NCI-H510A treated with DMSO at 0.1 percent for 48 hours (cell line): ENCODE results near the gene CSK.

Experiments used
- DNase-seq: peaks from one replicate; lab custom pipeline; 2025; lab: John Stamatoyannopoulos, UW

The CSK gene

DNA sequence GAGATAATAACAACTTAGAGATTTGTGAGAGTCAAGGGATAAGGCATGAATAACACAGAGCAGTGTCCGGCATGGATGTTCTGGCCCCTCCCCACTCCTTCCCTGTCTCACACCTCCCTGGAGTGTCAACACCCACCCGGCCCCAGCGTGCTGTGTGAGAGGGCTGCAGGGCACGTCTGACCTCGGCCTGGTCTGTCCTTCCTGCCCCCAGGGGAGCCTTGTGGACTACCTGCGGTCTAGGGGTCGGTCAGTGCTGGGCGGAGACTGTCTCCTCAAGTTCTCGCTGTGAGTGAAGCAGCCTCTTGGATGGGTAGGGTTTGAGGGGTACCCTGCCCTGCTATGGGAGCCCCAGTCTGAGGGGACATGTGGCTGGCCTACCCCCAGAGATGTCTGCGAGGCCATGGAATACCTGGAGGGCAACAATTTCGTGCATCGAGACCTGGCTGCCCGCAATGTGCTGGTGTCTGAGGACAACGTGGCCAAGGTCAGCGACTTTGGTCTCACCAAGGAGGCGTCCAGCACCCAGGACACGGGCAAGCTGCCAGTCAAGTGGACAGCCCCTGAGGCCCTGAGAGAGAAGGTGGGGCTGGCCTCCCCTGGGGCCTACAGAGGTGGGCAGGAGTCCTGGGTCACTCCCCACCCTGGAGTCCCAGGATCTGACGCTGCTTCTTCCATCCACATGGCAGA is 19.6 kb downstream of the CSK start:
- no peak for DNase-seq

DNA sequence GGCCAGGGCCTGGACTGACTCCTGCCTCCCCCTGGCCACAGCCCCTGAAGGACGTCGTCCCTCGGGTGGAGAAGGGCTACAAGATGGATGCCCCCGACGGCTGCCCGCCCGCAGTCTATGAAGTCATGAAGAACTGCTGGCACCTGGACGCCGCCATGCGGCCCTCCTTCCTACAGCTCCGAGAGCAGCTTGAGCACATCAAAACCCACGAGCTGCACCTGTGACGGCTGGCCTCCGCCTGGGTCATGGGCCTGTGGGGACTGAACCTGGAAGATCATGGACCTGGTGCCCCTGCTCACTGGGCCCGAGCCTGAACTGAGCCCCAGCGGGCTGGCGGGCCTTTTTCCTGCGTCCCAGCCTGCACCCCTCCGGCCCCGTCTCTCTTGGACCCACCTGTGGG is 20.4 kb downstream of the CSK start:
- DNase-seq = no peak

DNA sequence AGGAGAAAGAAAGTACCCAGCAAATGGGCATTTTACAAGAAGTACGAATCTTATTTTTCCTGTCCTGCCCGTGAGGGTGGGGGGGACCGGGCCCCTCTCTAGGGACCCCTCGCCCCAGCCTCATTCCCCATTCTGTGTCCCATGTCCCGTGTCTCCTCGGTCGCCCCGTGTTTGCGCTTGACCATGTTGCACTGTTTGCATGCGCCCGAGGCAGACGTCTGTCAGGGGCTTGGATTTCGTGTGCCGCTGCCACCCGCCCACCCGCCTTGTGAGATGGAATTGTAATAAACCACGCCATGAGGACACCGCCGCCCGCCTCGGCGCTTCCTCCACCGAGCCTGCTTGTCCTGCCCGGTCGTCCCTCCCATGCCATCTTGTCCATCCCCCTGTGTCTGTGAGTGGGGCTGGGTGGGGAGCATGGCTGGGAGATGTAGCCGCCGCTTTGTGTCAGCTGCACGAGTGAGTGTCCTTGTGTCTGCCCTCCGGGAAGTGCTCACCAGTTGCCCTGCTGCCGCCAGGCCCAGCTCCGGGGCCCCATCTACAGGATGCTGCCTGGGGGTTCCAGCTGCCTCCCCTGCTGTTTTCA is 21.1 kb downstream of the CSK start:
- DNase-seq = no peak

DNA sequence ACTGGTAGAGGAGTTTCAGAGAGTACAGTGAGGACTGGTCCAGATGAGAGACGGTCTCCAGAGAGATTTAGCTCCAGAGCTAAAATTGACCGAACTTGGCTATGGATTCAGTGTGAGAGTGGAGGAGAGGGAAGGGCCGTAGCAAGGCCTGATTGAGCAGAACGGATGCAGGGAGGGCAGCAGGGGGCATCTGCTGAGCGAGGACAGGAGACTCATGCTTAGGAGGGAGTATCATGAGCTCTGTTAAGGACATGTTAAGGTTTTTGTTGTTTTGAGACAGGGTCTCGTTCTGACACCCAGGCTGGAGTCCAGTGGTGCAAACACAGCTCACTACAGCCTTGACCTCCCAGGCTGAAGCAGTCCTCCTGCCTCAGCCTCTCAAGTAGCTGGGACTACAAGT is 23.1 kb downstream of the CSK start:
- no peak for DNase-seq

DNA sequence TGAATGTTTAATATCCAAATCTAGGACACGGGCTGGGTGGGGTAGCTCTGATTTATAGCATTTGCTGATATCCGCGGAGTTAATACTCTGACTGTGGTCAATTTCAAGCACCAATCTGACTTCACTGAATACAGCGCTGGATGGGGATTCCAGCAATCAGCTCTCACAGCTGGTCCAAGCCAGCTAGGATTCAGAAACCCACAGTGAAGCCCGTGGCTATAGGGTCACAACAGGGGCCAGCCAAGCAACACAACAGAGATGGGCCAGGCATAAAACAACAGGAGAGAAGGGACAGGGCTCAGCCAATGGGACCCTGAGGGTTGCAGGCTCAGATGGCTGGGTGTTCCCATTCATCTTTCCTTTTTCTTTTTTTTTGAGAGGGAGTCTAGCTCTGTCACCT is 25.4 kb downstream of the CSK start:
- DNase-seq = no peak

DNA sequence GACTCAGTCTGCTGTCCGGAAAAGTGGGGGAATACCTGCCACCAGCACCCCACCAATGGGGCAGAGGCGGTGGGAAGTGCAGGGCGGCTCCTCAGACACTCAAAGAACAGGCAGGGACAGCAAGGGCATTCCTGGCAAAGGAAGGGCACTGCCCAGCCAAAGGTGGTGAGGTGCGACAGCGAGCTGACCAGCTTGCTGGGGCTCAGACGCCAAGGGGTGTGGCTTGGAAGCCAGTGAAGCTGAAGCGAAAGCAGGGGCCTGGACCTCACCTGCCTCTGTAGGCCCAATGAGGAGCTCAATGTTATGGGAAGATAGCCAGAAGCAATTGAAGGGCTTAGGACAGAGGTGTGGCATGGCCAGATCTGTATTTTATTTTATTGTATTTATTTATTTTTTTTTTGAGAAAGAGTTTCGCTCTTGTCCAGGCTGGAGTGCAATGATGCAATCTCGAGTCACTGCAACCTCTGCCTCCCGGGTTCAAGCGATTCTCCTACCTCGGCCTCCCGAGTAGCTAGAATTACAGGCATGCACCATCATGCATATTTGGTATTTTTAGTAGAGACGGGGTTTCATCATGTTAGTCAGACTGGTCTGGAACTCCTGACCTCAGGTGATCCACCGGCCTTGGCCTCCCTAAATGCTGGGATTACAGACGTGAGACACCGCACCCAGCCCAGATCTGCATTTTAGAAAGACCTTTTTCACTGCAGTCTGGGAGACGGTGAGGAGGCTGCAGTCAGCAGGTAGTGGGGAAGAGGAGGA is 26.4 kb downstream of the CSK start:
- no peak for DNase-seq

DNA sequence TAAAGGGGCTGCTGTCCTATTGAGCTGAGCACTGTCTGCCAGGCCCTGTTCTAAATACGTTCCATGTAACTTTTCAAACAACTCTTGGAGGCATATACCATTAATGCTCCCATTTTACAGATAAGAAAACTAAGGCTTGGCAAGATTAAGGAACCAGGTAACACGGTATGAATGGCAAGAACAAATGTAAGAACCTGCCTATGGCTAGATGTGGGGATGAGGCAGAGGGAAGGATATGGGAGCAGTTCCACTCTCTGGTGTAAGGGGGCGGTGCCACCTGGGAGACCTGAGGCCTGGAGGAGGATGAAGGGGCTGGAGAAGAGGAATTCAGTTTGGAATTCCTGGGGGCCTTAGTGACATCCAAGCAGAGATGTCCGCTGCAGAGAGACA is 27.0 kb downstream of the CSK start:
- DNase-seq = no peak

DNA sequence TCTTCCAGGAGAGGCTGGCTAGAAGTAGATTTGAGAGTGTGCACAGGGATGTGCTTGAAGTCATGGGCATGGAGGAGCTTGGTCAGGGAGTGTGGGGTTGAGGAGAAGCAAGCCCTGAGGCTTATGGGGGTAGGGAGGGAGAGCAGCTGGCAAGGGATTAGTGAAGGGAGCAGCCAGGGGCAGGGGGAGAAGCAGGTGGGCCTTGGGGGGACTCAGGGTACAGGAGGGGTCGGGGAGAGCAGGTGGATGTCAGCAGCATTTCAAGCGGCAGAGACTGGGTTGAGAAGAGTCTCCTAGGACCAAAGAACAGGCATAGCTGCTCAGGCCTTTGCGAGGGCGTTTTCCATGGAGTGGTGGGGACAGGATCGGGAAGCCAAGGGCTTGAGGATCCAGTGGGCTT is 27.4 kb downstream of the CSK start:
- DNase-seq = no peak

DNA sequence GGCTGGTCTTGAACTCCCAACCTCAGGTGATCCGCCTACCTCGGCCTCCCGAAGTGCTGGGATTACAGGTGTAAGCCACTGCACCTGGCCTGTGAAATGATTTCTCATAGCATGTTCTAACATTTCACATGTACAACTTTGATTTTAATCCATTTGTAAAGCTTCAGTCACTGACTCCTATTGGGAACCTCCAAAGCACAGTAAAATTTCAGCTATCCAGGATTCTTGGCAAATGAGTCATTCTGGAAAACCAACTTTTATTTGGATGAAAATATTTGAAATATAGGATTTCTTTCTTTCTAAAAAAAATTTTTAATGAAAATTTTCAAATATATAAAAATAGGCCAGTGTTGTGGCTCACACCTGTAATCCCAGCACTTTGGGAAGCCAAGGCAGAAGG is 28.1 kb downstream of the CSK start:
- DNase-seq = no peak

DNA sequence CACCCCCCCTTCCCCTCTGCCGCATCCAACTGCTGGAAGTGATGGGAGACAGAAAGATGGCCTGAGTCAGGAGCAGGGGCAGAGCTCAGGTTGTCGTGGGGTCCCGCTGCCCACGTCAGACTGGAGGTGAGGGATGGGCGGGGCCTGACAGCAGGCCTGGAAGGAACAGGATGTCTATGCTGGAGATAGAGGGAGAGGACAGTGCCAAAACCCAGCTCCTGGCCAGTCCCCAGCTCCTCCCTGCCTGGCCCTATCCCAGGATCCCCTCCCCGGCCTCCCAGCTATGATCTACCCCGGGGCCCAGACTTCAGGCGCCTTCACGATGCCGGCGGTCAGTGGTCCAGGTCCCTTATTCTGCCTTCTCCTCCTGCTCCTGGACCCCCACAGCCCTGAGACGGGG is 30.7 kb downstream of the CSK start, which contains the start of gene LMAN1L:
Gene LMAN1L, plus strand, starts transcription at position 303 of the 400 bp plus-strand sequence. Its CDS starts 20 bp downstream, at position 323.
- no peak for DNase-seq

DNA sequence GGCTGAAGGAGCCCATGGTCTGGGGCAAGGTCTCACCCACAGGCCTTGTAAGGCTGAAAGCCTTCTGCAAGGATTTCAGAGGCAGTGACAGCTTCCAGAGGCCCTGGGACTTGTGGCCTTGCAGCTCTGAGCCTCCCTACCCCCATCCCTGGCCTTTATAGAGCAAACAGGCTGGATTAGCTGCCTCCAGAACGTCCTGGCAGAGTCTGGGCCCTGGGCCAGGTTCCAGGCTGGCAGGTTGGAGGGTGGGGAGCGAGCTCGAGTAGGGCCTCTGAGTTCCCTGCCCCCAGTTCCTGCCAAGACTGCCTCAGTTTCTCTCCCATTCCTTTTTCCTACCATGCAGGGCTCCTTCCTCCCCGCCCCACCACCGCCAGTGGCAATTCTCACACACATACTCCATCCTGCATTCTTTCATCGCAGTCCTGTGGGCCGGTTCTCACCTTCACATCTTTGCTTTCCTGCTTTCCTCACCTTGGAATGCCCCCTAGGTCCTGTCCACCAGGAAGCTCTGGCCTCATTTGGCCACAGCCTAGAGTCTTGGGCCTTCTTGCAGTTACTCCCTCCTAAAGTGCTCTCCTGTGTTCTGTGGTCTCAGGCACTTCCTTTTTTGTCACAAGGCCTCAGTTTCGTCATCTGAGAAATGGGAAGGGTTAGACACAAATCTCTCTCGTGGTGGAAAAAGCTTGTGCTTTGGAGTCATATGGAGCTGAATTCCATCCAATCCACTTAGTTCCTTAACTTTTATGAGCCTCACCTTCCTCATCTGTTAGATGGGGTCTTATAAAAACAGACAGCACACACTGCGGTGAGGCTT is 33.4 kb downstream of the CSK start:
- DNase-seq = no peak

DNA sequence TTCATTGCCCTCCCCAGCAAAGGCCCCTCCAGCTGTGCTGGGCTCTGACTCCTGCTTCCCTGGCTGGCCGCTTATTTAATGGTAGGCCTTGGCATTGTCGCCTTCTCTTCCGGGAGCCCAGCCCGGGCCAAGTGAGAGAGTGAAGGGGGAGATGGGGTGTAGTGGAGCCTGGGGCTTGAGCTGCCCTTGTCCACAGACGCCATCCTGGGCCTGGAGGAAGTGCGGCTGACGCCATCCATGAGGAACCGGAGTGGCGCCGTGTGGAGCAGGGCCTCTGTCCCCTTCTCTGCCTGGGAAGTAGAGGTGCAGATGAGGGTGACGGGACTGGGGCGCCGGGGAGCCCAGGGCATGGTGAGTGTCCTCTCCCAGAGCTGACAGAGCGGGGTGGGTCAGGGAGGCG is 34.1 kb downstream of the CSK start:
- no peak for DNase-seq

DNA sequence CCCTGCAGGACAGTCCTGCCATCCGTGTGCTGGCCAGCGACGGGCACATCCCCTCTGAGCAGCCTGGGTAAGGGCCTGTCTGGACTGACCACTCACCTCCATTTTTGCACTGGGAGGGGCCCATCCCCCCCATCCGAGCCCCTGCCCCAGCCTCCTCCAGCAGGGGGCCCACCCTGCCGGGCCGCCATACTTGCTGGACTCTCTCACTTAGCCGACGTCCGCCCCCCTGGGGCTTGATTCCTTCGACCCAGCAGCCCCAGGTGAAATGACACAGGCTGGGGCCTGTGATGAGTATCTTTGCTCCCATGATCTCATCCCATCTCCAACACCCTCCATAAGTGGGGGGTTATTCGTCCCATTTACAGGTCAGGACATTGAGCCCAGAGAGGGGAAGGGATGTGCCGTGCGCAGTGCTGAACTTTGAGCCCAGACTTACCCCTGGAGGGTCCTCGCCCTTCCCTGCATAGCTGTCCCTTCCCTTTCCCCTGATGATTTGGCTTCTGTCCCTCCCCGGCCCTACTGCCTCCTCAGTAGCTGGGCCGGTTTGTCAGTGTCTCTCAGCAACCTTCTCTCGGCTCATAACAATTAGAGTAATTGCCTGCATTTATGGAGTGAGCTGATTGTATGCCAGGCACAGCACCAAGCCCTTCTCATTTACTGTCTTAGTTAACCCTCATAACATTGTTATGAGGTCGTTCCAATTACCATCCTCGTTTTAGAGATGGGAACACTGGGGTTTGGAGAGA is 34.9 kb downstream of the CSK start:
- no peak for DNase-seq

DNA sequence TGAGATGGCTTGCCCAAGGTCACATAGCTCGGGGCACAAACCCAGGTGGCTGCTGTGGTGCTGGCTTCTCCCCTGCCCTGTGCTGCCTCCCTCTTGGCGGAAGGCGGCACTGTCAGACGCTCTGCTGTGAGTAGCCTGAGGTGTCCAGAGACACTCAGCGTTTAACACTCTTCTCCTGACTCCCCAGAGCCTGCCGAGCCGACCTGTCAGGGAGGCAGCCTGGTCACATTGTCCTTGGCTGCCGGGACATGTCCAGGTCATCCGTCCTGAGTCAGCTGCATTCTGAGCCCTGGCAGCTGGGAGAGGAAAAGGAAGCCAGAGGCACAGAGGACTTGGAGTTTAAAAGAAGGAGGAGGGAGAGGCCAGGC is 35.5 kb downstream of the CSK start:
- DNase-seq = no peak

DNA sequence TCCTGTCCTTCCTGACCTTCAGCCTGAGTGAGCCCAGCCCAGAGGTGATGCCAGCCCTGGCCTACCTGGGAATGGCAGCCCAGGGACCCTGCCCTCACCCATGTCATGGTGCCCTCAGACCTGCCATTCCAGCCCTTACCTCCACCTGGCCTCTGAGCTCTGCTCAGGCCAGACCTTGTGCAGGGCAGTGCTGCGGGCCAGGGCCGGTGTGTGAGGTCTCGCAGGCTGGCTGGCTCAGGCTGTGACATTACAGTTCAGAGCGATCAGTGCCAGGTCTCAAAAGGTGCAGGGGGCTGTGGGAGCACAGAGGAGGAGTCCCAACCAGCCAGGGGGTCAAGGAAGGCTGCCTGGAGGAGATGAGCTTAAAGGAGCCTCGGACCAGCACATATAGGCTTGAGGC is 38.2 kb downstream of the CSK start:
- no peak for DNase-seq

DNA sequence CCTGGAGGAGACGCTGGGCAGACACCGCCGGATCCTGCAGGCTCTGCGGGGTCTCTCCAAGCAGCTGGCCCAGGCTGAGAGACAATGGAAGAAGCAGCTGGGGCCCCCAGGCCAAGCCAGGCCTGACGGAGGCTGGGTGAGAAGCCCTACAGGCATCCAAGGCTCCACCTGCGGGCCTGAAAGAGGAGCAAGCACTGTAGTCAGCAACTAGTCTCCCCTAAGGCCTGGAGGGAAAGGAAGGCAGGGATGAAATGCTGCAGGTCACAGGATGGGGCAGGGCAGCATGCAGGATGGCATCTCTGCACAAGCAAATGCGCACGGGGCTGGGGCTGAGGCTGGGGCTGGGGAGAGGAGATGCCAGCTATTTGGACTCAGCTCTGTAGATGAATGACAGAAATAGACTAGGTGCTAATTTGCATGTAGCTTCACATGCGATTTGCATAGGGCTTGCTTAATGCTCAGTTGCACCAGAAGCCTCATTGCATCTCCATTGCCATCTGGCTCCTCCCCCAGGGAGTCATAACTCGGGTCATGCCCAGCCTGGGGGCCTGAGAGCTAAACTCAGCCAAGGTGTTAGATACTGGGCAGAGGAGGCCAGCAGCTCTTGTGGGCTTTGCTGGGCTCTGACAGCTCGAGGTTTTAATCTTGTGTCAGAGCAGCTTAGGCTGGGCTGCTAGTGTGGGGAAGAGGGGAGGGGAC is 39.4 kb downstream of the CSK start:
- DNase-seq = no peak

DNA sequence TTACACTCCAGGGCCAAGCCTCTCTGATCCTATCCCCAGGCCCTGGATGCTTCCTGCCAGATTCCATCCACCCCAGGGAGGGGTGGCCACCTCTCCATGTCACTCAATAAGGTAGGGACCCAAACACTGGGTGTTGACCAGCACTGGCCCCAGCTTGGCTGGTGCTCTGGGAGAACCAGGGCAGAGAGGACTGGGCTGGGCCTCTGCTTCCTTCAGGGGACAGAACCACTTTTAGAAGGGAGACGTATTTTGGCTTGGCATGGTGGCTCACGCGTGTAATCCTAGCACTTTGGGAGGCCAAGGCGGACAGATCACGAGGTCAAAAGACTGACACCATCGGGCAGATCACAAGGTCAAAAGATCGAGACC is 39.9 kb downstream of the CSK start:
- no peak for DNase-seq

DNA sequence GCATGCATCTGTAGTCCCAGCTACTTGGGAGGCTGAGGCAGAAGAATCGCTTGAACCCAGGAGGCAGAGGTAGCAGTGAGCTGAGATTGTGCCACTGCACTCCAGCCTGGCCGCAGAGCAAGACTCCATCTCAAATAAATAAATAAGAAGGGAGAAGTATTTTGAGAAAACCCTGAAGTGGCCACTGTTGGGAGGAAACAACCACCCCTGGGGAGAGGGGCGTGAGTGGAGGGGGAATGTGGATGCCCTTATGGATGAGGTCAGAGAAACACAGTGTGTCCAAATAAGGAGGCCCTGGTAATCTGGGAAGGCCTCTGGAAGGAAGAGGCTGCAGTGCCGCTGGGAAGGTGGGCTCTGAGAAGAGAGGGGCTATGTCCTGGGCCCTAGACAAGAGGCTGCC is 40.4 kb downstream of the CSK start:
- no peak for DNase-seq

DNA sequence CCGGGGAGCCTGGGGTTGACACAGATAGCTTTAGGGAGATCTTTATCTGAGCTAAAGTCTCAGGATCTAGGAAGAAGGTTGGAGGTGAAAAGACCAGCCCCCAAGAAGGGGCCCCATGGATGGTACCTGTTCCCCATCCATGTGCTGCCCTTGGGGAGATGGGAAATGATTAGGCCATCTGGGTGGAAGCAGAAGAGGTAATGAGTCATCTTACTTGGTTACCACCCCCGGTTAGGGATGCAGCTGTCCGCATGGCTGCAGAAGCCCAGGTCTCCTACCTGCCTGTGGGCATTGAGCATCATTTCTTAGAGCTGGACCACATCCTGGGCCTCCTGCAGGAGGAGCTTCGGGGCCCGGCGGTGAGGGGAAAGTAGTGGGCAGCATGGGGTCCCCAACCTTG is 41.4 kb downstream of the CSK start:
- no peak for DNase-seq

DNA sequence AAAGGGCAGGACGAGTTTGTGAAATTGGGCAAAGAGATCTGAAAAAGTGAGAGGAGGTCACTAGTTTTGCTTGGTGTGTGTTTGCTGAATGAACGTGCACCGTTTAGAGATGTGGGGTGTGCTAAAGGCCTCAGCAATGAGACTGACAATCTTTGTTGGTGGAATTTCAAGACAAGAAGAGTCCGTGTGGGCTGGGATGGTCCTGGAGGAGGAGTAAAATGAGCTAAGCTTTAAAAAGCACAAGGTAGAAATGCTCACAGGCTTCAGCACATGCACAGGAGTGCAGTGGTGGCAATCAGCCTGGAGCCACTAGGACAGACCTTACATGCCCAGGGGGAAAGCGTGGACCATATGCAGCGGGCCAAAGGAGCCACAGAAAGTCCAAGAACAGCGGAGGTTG is 43.1 kb downstream of the CSK start:
- DNase-seq = no peak

DNA sequence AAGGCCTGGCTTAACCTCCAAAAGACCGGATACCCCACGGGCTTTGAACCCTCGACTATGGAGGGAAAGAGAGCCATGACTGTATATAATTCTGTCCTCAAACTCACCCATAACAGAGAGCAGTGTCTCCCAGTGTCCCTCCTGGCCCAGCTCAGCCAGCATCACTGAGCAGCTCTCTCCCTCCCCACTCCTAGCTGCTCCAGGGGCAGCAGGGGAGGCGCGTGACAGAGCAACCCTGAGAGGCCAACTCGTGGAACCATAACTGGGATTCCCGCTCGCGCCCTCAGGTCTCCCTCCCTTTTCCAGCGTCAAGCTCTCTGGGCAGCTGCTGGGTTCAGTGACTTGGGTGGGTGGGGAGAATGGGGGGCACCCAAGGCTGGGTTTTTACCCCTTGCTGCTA is 44.0 kb downstream of the CSK start:
- DNase-seq = no peak
